Suprapubic skin (tissue), 3 donors: ENCODE results near the gene GTF2H4.

Experiments
- POLR2AphosphoS5 ChIP-seq, 3 donors: sonication (generic); formaldehyde crosslinking; IDR thresholded peaks; one replicate each; pipeline ENCODE4 v1.6.1; 2017; ENCODE audit warnings: antibody characterized with exemption in 3 of 3
- TF ChIP-seq, protein P1 (sequence below), 2 donors: fragments of 200-600 bp in 1 of 2; fragments of 450-650 bp in 1 of 2; sonication (generic) in 1 of 2; IDR thresholded peaks; one replicate each; pipeline ENCODE4 v1.5.1; 2016 to 2019; ENCODE audit warnings: antibody characterized with exemption in 2 of 2, mild to moderate bottlenecking in 1 of 2, moderate library complexity in 1 of 2

- TF ChIP-seq, protein P1, sequence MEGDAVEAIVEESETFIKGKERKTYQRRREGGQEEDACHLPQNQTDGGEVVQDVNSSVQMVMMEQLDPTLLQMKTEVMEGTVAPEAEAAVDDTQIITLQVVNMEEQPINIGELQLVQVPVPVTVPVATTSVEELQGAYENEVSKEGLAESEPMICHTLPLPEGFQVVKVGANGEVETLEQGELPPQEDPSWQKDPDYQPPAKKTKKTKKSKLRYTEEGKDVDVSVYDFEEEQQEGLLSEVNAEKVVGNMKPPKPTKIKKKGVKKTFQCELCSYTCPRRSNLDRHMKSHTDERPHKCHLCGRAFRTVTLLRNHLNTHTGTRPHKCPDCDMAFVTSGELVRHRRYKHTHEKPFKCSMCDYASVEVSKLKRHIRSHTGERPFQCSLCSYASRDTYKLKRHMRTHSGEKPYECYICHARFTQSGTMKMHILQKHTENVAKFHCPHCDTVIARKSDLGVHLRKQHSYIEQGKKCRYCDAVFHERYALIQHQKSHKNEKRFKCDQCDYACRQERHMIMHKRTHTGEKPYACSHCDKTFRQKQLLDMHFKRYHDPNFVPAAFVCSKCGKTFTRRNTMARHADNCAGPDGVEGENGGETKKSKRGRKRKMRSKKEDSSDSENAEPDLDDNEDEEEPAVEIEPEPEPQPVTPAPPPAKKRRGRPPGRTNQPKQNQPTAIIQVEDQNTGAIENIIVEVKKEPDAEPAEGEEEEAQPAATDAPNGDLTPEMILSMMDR (IDR thresholded peaks at IDR 0.05): no peak
- no peak for TF ChIP-seq POLR2AphosphoS5 (IDR thresholded peaks at IDR 0.05)
Observed at GRCh38 chr6:30889921-30890645, 17.9 kb upstream of the GTF2H4 start.
